ENCODE measurements around the gene SLC37A4.
"Not testable (repeated sequence)": the region's sequence is repeated elsewhere in the genome, so short reads cannot be mapped to it uniquely, and the experiment has no call there.

Gene SLC37A4

GRCh38 chr11:119041821-119042514 lies 11.3 kb upstream of the SLC37A4 start:
- no peak for DNase-seq (ENCODE audit: low read depth)
- H3K4me3 ChIP-seq (ENCODE audit: low read length): no peak overlapping the region
- no peak for TF ChIP-seq CTCF (conservative IDR thresholded peaks at IDR 0.05; ENCODE audit: low read depth, low read length)

GRCh38 chr11:119039471-119039870 lies 8.8 kb upstream of the SLC37A4 start:
- not testable (repeated sequence) for DNase-seq (ENCODE audit: low read depth); H3K4me3 ChIP-seq (ENCODE audit: low read length)

GRCh38 chr11:119038884-119039283 lies 8.2 kb upstream of the SLC37A4 start:
- no peak overlapping the region for H3K4me3 ChIP-seq (ENCODE audit: low read length)
- DNase-seq (ENCODE audit: low read depth): no peak
- TF ChIP-seq CTCF (conservative IDR thresholded peaks at IDR 0.05; ENCODE audit: low read depth, low read length): no peak

- no peak for TF ChIP-seq CTCF (conservative IDR thresholded peaks at IDR 0.05; ENCODE audit: low read depth, low read length)
- no peak overlapping the region for H3K4me3 ChIP-seq (ENCODE audit: low read length)
- DNase-seq (ENCODE audit: low read depth): no peak
Measured at GRCh38 chr11:119034813-119035212, 4.1 kb upstream of the SLC37A4 start.

GRCh38 chr11:119033421-119033820 lies 2.7 kb upstream of the SLC37A4 start:
- not testable (repeated sequence) for DNase-seq (ENCODE audit: low read depth); H3K4me3 ChIP-seq (ENCODE audit: low read length)

- no peak for TF ChIP-seq CTCF (conservative IDR thresholded peaks at IDR 0.05; ENCODE audit: low read depth, low read length)
- no peak for DNase-seq (ENCODE audit: low read depth)
- no peak overlapping the region for H3K4me3 ChIP-seq (ENCODE audit: low read length)
Measured at GRCh38 chr11:119031912-119032280, 1.2 kb upstream of the SLC37A4 start.

GRCh38 chr11:119030029-119030328 lies 698 bp downstream of the SLC37A4 start:
- no peak for DNase-seq (ENCODE audit: low read depth)
- H3K4me3 ChIP-seq (ENCODE audit: low read length): peak overlapping the region; percentile 85

More at GRCh38 chr11:119030029-119030328, 698 bp downstream of the SLC37A4 start:
- TF ChIP-seq CTCF (conservative IDR thresholded peaks at IDR 0.05; ENCODE audit: low read depth, low read length): no peak
